Kidney epithelial cell (primary cell): Measurements from ENCODE around the gene SRSF10. TPM values are rescaled to one million over a fixed set of nuclear protein-coding genes. Genes with fewer than 3 reads are reported as not detected.

Experiments used
- DNase-seq: peaks from one replicate; pipeline ENCODE4 v3.0.0-alpha.2; 2010; ENCODE audit warnings: low read depth
- H3K27me3 ChIP-seq: 2 replicates; pipeline ENCODE4 v1.6.0; 2011; ENCODE audit warnings: low read length; ENCODE audit not compliant: control insufficient read depth, insufficient read depth
- H3K36me3 ChIP-seq: 2 replicates; pipeline ENCODE4 v1.5.1; 2011; ENCODE audit warnings: low read length; ENCODE audit not compliant: control insufficient read depth, insufficient read depth
- H3K4me3 ChIP-seq: 2 replicates; pipeline ENCODE4 v1.5.1; 2011; ENCODE audit warnings: low read depth, mild to moderate bottlenecking, control low read depth, low read length
- CTCF ChIP-seq: IDR thresholded peaks from 2 replicates; pipeline ENCODE4 v1.5.1; 2011; ENCODE audit warnings: mild to moderate bottlenecking, moderate library complexity, low read length, control low read depth, inconsistent platforms; ENCODE audit not compliant: insufficient read depth, poor library complexity, severe bottlenecking
- total RNA-seq: library from RNA; depleted of rRNA; stranded (reverse); fragments of >200 nt; gene quantifications from 2 replicates; pipeline ENCODE4 v1.2.3, GENCODE V29; 2015

The SRSF10 gene
- total RNA-seq = 74.3 and 83.7 TPM in 2 replicates

GRCh38 chr1:23979881-23980727 lies at the start of gene SRSF10:
Gene SRSF10 (minus strand): TSS chr1:23980327. CDS start chr1:23980255, 72 bp downstream.
- Histone ChIP-seq H3K36me3 (no peaks in the 10 kb centered on the region), H3K4me3 (peak within 1 kb of the TSS; percentile 95), H3K27me3 (no peaks in the 10 kb centered on the region)
- peak; percentile 86 for DNase-seq
- TF ChIP-seq CTCF = peak; percentile 32

- H3K36me3 ChIP-seq = no peaks in the 10 kb centered on the region
- no peak overlapping the region for H3K4me3 ChIP-seq
- TF ChIP-seq CTCF = peak; percentile 55
- DNase-seq = no peak
- H3K27me3 ChIP-seq = no peaks in the 10 kb centered on the region
Measured at GRCh38 chr1:24027838-24028468, 47.8 kb upstream of the SRSF10 start.

GRCh38 chr1:24022581-24023361 lies 42.6 kb upstream of the SRSF10 start:
- peak; percentile 87 for DNase-seq

GRCh38 chr1:24021403-24022266 lies 41.5 kb upstream of the SRSF10 start:
- Histone ChIP-seq H3K4me3 (no peak overlapping the region), H3K27me3 (no peaks in the 10 kb centered on the region), H3K36me3 (no peaks in the 10 kb centered on the region)
- TF ChIP-seq CTCF = no peak
- DNase-seq = no peak

More at GRCh38 chr1:24022581-24023361, 42.6 kb upstream of the SRSF10 start:
- no peaks in the 10 kb centered on the region for H3K27me3 ChIP-seq
- no peaks in the 10 kb centered on the region for H3K36me3 ChIP-seq
- no peak for TF ChIP-seq CTCF
- H3K4me3 ChIP-seq = no peak overlapping the region

GRCh38 chr1:24020470-24020869 lies 40.3 kb upstream of the SRSF10 start:
- TF ChIP-seq CTCF = no peak
- Histone ChIP-seq H3K4me3 (no peak overlapping the region), H3K36me3 (no peaks in the 10 kb centered on the region), H3K27me3 (no peaks in the 10 kb centered on the region)
- DNase-seq = no peak
